HEK293 (cell line): ENCODE measurements around the gene PTX3.

ENCODE experiments used
- CTCF ChIA-PET: fragments of 350-600 bp; formaldehyde crosslinking; extraction: SDS; loops from one replicate; lab custom pipeline; 2021; ENCODE audit warnings: antibody characterized with exemption; lab: Yijun Ruan, JAX
- POLR2A ChIA-PET: fragments of 300-600 bp; formaldehyde crosslinking; extraction: SDS; loops from one replicate; lab custom pipeline; 2020; ENCODE audit warnings: antibody characterized with exemption, inconsistent platforms; lab: Yijun Ruan, JAX
- H3K27ac ChIP-seq: fragments of 200-500 bp; sonication (Bioruptor generic); 2 replicates; pipeline ENCODE4 v1.5.1; 2014; ENCODE audit warnings: low read depth, low read length, control low read depth, inconsistent platforms; ENCODE audit errors: extremely low read depth
- H3K36me3 ChIP-seq, 2 experiments: fragments of 200-500 bp in 1 of 2; sonication (Bioruptor generic) in 1 of 2; 1 replicate in 1 of 2; 2 replicates in 1 of 2; pipeline ENCODE4 v1.5.1; 2014 to 2017; ENCODE audit warnings: inconsistent platforms in 2 of 2, low read length in 2 of 2; ENCODE audit not compliant: control insufficient read depth in 2 of 2, insufficient read depth in 1 of 2
- H3K4me1 ChIP-seq: fragments of 200-500 bp; sonication (Bioruptor generic); 2 replicates; pipeline ENCODE4 v1.5.1; 2014; ENCODE audit warnings: mild to moderate bottlenecking, low read length, inconsistent platforms; ENCODE audit not compliant: control insufficient read depth, insufficient read depth
- H3K4me3 ChIP-seq: 2 replicates; pipeline ENCODE4 v1.5.1; 2011; ENCODE audit warnings: low read depth, mild to moderate bottlenecking, control low read depth, low read length, moderate library complexity
- H3K9me3 ChIP-seq: fragments of 200-500 bp; sonication (Bioruptor generic); 2 replicates; pipeline ENCODE4 v1.5.1; 2014; ENCODE audit warnings: low read depth, low read length, inconsistent platforms; ENCODE audit not compliant: control insufficient read depth, insufficient read depth
- FEZF1 ChIP-seq: fragments of 450-650 bp; formaldehyde crosslinking; IDR thresholded peaks from 2 replicates; pipeline ENCODE4 v1.5.1; 2016; ENCODE audit warnings: missing biosample characterization, missing genetic modification characterization
- HOXA7 ChIP-seq: sonication (generic); formaldehyde crosslinking; IDR thresholded peaks from 2 replicates; pipeline ENCODE4 v1.8.1; 2022; ENCODE audit warnings: missing genetic modification reagents, borderline replicate concordance
- KLF10 ChIP-seq: fragments of 450-650 bp; IDR thresholded peaks from 2 replicates; pipeline ENCODE4 v1.5.1; 2018; ENCODE audit warnings: missing biosample characterization, mild to moderate bottlenecking, missing genetic modification characterization
- KLF8 ChIP-seq: fragments of 450-650 bp; formaldehyde crosslinking; IDR thresholded peaks from 2 replicates; pipeline ENCODE4 v1.5.1; 2016; ENCODE audit warnings: missing biosample characterization, missing genetic modification characterization
- MEIS1 ChIP-seq: sonication (generic); formaldehyde crosslinking; IDR thresholded peaks from 2 replicates; pipeline ENCODE4 v1.8.1; 2022; ENCODE audit warnings: missing genetic modification reagents, mild to moderate bottlenecking, borderline replicate concordance
- SCRT2 ChIP-seq: fragments of 450-650 bp; formaldehyde crosslinking; IDR thresholded peaks from 2 replicates; pipeline ENCODE4 v1.5.1; 2016; ENCODE audit warnings: missing biosample characterization, missing genetic modification characterization
- SP7 ChIP-seq: fragments of 450-650 bp; formaldehyde crosslinking; IDR thresholded peaks from 2 replicates; pipeline ENCODE4 v1.5.1; 2016; ENCODE audit warnings: missing biosample characterization, missing genetic modification characterization
- ZEB2 ChIP-seq: fragments of 450-650 bp; formaldehyde crosslinking; IDR thresholded peaks from 2 replicates; pipeline ENCODE4 v1.5.1; 2016; ENCODE audit warnings: missing biosample characterization, missing genetic modification characterization
- ZFP3 ChIP-seq: fragments of 450-650 bp; formaldehyde crosslinking; IDR thresholded peaks from 2 replicates; pipeline ENCODE4 v1.5.1; 2016; ENCODE audit warnings: low read depth, missing biosample characterization, missing genetic modification characterization
- ZFP37 ChIP-seq: fragments of 450-650 bp; formaldehyde crosslinking; IDR thresholded peaks from 2 replicates; pipeline ENCODE4 v1.5.1; 2016; ENCODE audit warnings: missing biosample characterization, missing genetic modification characterization
- ZNF10 ChIP-seq: fragments of 450-650 bp; formaldehyde crosslinking; IDR thresholded peaks from 2 replicates; pipeline ENCODE4 v1.5.1; 2017; ENCODE audit warnings: missing biosample characterization, missing genetic modification characterization
- ZNF132 ChIP-seq: fragments of 450-650 bp; formaldehyde crosslinking; IDR thresholded peaks from 2 replicates; pipeline ENCODE4 v1.5.1; 2017; ENCODE audit warnings: missing biosample characterization, missing genetic modification characterization, borderline replicate concordance
- ZNF146 ChIP-seq: fragments of 450-650 bp; formaldehyde crosslinking; IDR thresholded peaks from 2 replicates; pipeline ENCODE4 v1.5.1; 2016; ENCODE audit warnings: missing biosample characterization, missing genetic modification characterization
- ZNF169 ChIP-seq: fragments of 450-650 bp; formaldehyde crosslinking; IDR thresholded peaks from 2 replicates; pipeline ENCODE4 v1.5.1; 2016; ENCODE audit warnings: missing biosample characterization, missing genetic modification characterization
- ZNF2 ChIP-seq: fragments of 450-650 bp; formaldehyde crosslinking; IDR thresholded peaks from 2 replicates; pipeline ENCODE4 v1.5.1; 2016; ENCODE audit warnings: missing biosample characterization, missing genetic modification characterization
- ZNF221 ChIP-seq: fragments of 450-650 bp; formaldehyde crosslinking; IDR thresholded peaks from 2 replicates; pipeline ENCODE4 v1.5.1; 2017; ENCODE audit warnings: missing biosample characterization, missing genetic modification characterization, borderline replicate concordance
- ZNF350 ChIP-seq: fragments of 450-650 bp; formaldehyde crosslinking; IDR thresholded peaks from 2 replicates; pipeline ENCODE4 v1.5.0; 2017; ENCODE audit warnings: missing biosample characterization, mild to moderate bottlenecking, missing genetic modification characterization
- ZNF394 ChIP-seq: fragments of 450-650 bp; formaldehyde crosslinking; IDR thresholded peaks from 2 replicates; pipeline ENCODE4 v1.5.1; 2016; ENCODE audit warnings: missing biosample characterization, missing genetic modification characterization, mild to moderate bottlenecking, moderate library complexity, borderline replicate concordance
- ZNF530 ChIP-seq: fragments of 450-650 bp; formaldehyde crosslinking; IDR thresholded peaks from 2 replicates; pipeline ENCODE4 v1.5.1; 2016; ENCODE audit warnings: low read depth, missing biosample characterization, missing genetic modification characterization
- ZNF610 ChIP-seq: fragments of 450-650 bp; formaldehyde crosslinking; IDR thresholded peaks from 2 replicates; pipeline ENCODE4 v1.5.1; 2016; ENCODE audit warnings: missing biosample characterization, missing genetic modification characterization, borderline replicate concordance
- ZNF623 ChIP-seq: fragments of 450-650 bp; formaldehyde crosslinking; IDR thresholded peaks from 2 replicates; pipeline ENCODE4 v1.5.1; 2016; ENCODE audit warnings: missing biosample characterization, missing genetic modification characterization
- ZNF629 ChIP-seq: fragments of 450-650 bp; formaldehyde crosslinking; IDR thresholded peaks from 2 replicates; pipeline ENCODE4 v1.5.1; 2017; ENCODE audit warnings: missing biosample characterization, missing genetic modification characterization
- ZNF660 ChIP-seq: fragments of 450-650 bp; IDR thresholded peaks from 2 replicates; pipeline ENCODE4 v1.5.1; 2018; ENCODE audit warnings: missing biosample characterization, mild to moderate bottlenecking, missing genetic modification characterization
- ZNF768 ChIP-seq: fragments of 450-650 bp; formaldehyde crosslinking; IDR thresholded peaks from 2 replicates; pipeline ENCODE4 v1.5.1; 2018; ENCODE audit warnings: missing biosample characterization, mild to moderate bottlenecking, missing genetic modification characterization
- ZNF843 ChIP-seq: fragments of 450-650 bp; formaldehyde crosslinking; IDR thresholded peaks from 2 replicates; pipeline ENCODE4 v1.5.1; 2016; ENCODE audit warnings: missing biosample characterization, missing genetic modification characterization
- ZXDB ChIP-seq: fragments of 450-650 bp; formaldehyde crosslinking; IDR thresholded peaks from 2 replicates; pipeline ENCODE4 v1.5.1; 2016; ENCODE audit warnings: missing biosample characterization, missing genetic modification characterization
- TF ChIP-seq, protein P1 (sequence below): fragments of 450-650 bp; formaldehyde crosslinking; IDR thresholded peaks from 2 replicates; pipeline ENCODE4 v1.5.1; 2016; ENCODE audit warnings: missing biosample characterization, missing genetic modification characterization, borderline replicate concordance
- TF ChIP-seq, protein P2 (sequence below): fragments of 450-650 bp; formaldehyde crosslinking; IDR thresholded peaks from 2 replicates; pipeline ENCODE4 v1.5.1; 2016; ENCODE audit warnings: missing biosample characterization, missing genetic modification characterization
- TF ChIP-seq, protein P3 (sequence below): fragments of 450-650 bp; formaldehyde crosslinking; IDR thresholded peaks from 2 replicates; pipeline ENCODE4 v1.5.1; 2016; ENCODE audit warnings: missing biosample characterization, missing genetic modification characterization

Gene PTX3

DNA sequence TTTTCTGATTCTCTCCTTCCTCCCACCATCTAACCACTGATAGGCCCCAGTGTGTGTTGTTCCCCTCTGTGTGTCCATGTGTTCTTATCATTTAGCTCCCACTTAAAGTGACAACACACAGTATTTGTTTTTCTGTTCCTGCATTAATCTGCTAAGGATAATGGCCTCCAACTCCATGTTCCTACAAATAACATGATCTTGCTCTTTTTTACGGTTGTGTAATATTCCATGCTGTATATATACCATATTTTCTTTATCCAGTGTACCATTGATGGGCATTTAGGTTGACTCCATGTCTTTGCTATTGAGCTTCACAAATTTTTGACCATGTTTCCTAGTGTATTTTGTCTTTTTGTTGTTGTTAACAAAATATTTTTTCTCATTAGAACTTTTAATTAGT, 36.0 kb downstream of the PTX3 start:
- no peaks in the 10 kb centered on the region for H3K4me1 ChIP-seq
- CTCF ChIA-PET, result no interaction called here
- no peak overlapping the region for H3K4me3 ChIP-seq
- TF ChIP-seq ZNF146 (tag by site-specific recombination) (peak; percentile 93), ZNF610 (tag by site-specific recombination) (no peak)
- no peak overlapping the region for H3K27ac ChIP-seq
- POLR2A ChIA-PET, result no interaction called here
- no peaks in the 10 kb centered on the region for H3K36me3 ChIP-seq
- H3K9me3 ChIP-seq, result no peaks in the 10 kb centered on the region

DNA sequence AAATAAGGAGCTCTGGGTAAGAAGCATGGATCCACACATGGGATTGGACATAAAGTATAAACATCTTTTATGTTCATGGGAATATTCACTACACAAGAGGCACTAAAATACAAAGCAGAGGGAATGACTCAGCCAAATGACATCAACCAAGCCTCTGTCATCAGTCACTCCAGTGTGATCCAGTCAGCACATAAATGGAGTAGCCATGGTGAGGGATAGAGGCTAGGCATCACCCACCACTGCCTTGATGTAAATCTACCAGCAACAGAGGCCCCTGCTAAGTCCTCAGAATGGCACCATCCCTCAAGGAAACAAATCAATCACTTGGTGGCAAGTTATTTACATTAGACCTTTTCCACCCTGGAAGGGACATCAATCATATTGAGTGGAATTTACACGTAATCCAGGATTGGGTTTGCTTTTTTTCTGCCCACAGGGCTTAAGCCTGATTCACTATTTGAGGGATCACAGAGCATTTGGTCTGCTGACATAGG, 39.3 kb downstream of the PTX3 start:
- Histone ChIP-seq H3K4me3 (no peak overlapping the region), H3K9me3 (no peaks in the 10 kb centered on the region), H3K27ac (no peak overlapping the region), H3K36me3 (no peaks in the 10 kb centered on the region), H3K4me1 (no peaks in the 10 kb centered on the region)
- ChIA-PET CTCF (interaction anchor here (0.5 to 1.0 kb wide), 2 partner anchors 13 to 275 kb away, joined by 3 read pairs; no protein-coding TSS in a partner anchor), POLR2A (no interaction called here)
- TF ChIP-seq ZXDB (tag by site-specific recombination), result peak; percentile 77
- TF ChIP-seq, protein P1, sequence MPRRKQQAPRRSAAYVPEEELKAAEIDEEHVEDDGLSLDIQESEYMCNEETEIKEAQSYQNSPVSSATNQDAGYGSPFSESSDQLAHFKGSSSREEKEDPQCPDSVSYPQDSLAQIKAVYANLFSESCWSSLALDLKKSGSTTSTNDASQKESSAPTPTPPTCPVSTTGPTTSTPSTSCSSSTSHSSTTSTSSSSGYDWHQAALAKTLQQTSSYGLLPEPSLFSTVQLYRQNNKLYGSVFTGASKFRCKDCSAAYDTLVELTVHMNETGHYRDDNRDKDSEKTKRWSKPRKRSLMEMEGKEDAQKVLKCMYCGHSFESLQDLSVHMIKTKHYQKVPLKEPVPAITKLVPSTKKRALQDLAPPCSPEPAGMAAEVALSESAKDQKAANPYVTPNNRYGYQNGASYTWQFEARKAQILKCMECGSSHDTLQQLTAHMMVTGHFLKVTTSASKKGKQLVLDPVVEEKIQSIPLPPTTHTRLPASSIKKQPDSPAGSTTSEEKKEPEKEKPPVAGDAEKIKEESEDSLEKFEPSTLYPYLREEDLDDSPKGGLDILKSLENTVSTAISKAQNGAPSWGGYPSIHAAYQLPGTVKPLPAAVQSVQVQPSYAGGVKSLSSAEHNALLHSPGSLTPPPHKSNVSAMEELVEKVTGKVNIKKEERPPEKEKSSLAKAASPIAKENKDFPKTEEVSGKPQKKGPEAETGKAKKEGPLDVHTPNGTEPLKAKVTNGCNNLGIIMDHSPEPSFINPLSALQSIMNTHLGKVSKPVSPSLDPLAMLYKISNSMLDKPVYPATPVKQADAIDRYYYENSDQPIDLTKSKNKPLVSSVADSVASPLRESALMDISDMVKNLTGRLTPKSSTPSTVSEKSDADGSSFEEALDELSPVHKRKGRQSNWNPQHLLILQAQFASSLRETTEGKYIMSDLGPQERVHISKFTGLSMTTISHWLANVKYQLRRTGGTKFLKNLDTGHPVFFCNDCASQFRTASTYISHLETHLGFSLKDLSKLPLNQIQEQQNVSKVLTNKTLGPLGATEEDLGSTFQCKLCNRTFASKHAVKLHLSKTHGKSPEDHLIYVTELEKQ (tag by site-specific recombination), result peak; percentile 43; the same call in 1 of the 2 replicates
- TF ChIP-seq ZNF2 (tag by site-specific recombination), result peak; percentile 64; the same call in 1 of the 2 replicates
- peak; percentile 92 for TF ChIP-seq ZNF629 (tag by site-specific recombination)
- TF ChIP-seq, protein P2, sequence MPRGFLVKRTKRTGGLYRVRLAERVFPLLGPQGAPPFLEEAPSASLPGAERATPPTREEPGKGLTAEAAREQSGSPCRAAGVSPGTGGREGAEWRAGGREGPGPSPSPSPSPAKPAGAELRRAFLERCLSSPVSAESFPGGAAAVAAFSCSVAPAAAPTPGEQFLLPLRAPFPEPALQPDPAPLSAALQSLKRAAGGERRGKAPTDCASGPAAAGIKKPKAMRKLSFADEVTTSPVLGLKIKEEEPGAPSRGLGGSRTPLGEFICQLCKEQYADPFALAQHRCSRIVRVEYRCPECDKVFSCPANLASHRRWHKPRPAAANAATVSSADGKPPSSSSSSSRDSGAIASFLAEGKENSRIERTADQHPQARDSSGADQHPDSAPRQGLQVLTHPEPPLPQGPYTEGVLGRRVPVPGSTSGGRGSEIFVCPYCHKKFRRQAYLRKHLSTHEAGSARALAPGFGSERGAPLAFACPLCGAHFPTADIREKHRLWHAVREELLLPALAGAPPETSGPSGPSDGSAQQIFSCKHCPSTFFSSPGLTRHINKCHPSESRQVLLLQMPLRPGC (tag by site-specific recombination), result peak; percentile 52; the same call in 1 of the 2 replicates
- TF ChIP-seq ZFP3 (tag by site-specific recombination), result no peak
- TF ChIP-seq FEZF1 (tag by site-specific recombination), result peak; percentile 83
- no peak for TF ChIP-seq ZNF768 (tag by site-specific recombination)
- peak; percentile 92 for TF ChIP-seq ZFP37
- no peak for TF ChIP-seq MEIS1 (CRISPR knock-in tag)
- TF ChIP-seq ZNF10, result 0 out of 2 replicates have a peak, but pooled peaks have one; percentile 50
- TF ChIP-seq ZNF169 (tag by site-specific recombination), result no peak
- peak; percentile 93 for TF ChIP-seq ZNF660
- no peak for TF ChIP-seq ZNF221 (tag by site-specific recombination)
- TF ChIP-seq ZEB2 (tag by site-specific recombination), result peak; percentile 99
- TF ChIP-seq KLF10 (tag by site-specific recombination), result 0 out of 2 replicates have a peak, but pooled peaks have one; percentile 55
- TF ChIP-seq, protein P3, sequence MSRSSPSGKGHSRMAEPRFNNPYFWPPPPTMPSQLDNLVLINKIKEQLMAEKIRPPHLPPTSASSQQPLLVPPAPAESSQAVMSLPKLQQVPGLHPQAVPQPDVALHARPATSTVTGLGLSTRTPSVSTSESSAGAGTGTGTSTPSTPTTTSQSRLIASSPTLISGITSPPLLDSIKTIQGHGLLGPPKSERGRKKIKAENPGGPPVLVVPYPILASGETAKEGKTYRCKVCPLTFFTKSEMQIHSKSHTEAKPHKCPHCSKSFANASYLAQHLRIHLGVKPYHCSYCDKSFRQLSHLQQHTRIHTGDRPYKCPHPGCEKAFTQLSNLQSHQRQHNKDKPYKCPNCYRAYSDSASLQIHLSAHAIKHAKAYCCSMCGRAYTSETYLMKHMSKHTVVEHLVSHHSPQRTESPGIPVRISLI (tag by site-specific recombination), result peak; percentile 78; the same call in 1 of the 2 replicates
- peak; percentile 87 for TF ChIP-seq ZNF843 (tag by site-specific recombination)
- peak; percentile 8; the same call in 1 of the 2 replicates for TF ChIP-seq ZNF623 (tag by site-specific recombination)
- peak; percentile 80 for TF ChIP-seq ZNF394 (tag by site-specific recombination)
- TF ChIP-seq ZNF132 (tag by site-specific recombination), result no peak
- 0 out of 2 replicates have a peak, but pooled peaks have one; percentile 30 for TF ChIP-seq KLF8 (tag by site-specific recombination)
- TF ChIP-seq ZNF530 (tag by site-specific recombination), result no peak
- TF ChIP-seq SP7, result peak; percentile 80
- TF ChIP-seq HOXA7 (CRISPR knock-in tag), result no peak
- peak; percentile 68 for TF ChIP-seq SCRT2
- peak; percentile 28; the same call in 1 of the 2 replicates for TF ChIP-seq ZNF146 (tag by site-specific recombination)
- TF ChIP-seq ZNF350, result no peak
